DMS114 treated with DMSO at 0.1 percent for 48 hours (cell line): ENCODE results near the gene POLD1.
"Not testable (repeated sequence)": the region's sequence is repeated elsewhere in the genome, so short reads cannot be mapped to it uniquely, and the experiment has no call there.

Experiments
- DNase-seq: peaks from one replicate; lab custom pipeline; 2025; ENCODE audit not compliant: unreplicated experiment; lab: John Stamatoyannopoulos, UW

Gene POLD1

GRCh38 chr19:50433201-50434180, 49.3 kb downstream of the POLD1 start:
- no peak for DNase-seq

GRCh38 chr19:50434525-50434924, 50.4 kb downstream of the POLD1 start:
- no peak for DNase-seq

GRCh38 chr19:50435221-50435620, 51.1 kb downstream of the POLD1 start:
- DNase-seq: no peak

GRCh38 chr19:50435627-50436026, 51.5 kb downstream of the POLD1 start:
- no peak for DNase-seq

GRCh38 chr19:50437862-50438449, 53.8 kb downstream of the POLD1 start:
- DNase-seq: no peak

- not testable (repeated sequence) for DNase-seq
Observed at GRCh38 chr19:50439130-50439529, 55.0 kb downstream of the POLD1 start.

- DNase-seq: no peak
Observed at GRCh38 chr19:50444059-50444458, 59.9 kb downstream of the POLD1 start.

- no peak for DNase-seq
Observed at GRCh38 chr19:50447053-50447452, 62.9 kb downstream of the POLD1 start.

- DNase-seq: no peak
Observed at GRCh38 chr19:50447750-50448149, 63.6 kb downstream of the POLD1 start.

- no peak for DNase-seq
Observed at GRCh38 chr19:50449236-50449899, 65.2 kb downstream of the POLD1 start.

GRCh38 chr19:50450369-50451222, 66.4 kb downstream of the POLD1 start:
- no peak for DNase-seq

- no peak for DNase-seq
Observed at GRCh38 chr19:50451223-50451534, 67.0 kb downstream of the POLD1 start.

- no peak for DNase-seq
Observed at GRCh38 chr19:50453243-50453642, 69.1 kb downstream of the POLD1 start.

- no peak for DNase-seq
Observed at GRCh38 chr19:50455992-50456391, 71.8 kb downstream of the POLD1 start.

- DNase-seq: no peak
Observed at GRCh38 chr19:50457300-50457699, 73.2 kb downstream of the POLD1 start.

GRCh38 chr19:50458396-50459066, 74.4 kb downstream of the POLD1 start:
- no peak for DNase-seq

- DNase-seq: no peak
Observed at GRCh38 chr19:50459067-50459456, 74.9 kb downstream of the POLD1 start.

GRCh38 chr19:50459638-50460037, 75.5 kb downstream of the POLD1 start:
- DNase-seq: no peak

GRCh38 chr19:50460161-50460765, 76.1 kb downstream of the POLD1 start:
- DNase-seq: no peak
